Measurements from ENCODE around the gene NTRK3. TPM values are rescaled to one million over a fixed set of nuclear protein-coding genes. Genes with fewer than 3 reads are reported as not detected.
A peak's percentile ranks its signal among the peaks of the same experiment; 100 is the strongest.

The NTRK3 gene
- total and polyA plus RNA-seq, 2 experiments from 2014 or later: not detected

DNA sequence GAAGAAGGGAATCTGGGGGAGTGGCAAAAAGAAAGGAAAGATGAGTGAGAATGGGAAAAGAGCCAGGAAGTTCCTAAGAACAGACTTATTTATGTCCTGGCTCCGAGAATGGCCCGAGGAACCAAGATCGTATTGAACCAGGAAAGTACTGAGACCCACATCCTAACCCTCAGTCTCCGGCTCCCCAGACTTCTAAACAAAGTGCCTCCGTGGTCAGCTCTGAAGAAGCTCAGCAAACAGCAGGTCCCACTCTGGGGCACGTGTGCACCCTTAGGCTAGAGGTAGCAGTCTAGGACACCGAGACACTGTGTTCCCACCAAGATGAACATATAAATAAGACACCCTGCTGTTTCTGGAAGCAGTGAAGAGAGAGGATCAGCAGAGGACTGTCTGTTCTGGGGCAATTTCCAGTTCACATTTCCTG is 307.4 kb downstream of the NTRK3 start:
- no peaks in the 10 kb centered on the region for H3K79me2 ChIP-seq (ENCODE audit: insufficient read depth)
- H3K4me3 ChIP-seq: no peak overlapping the region
- H3K27me3 ChIP-seq (replicated peaks; ENCODE audit: insufficient read depth): no peaks in the 10 kb centered on the region; the same call in 1 of the 2 replicates
- H3K4me2 ChIP-seq (ENCODE audit: unreplicated experiment): no peak overlapping the region
- no peaks in the 10 kb centered on the region for H3K9me3 ChIP-seq (ENCODE audit: low read depth)
- H4K20me1 ChIP-seq (ENCODE audit: insufficient read depth): no peaks in the 10 kb centered on the region
- DNase-seq: no peak
- H3K4me1 ChIP-seq (ENCODE audit: insufficient read depth): no peaks in the 10 kb centered on the region
- no peak overlapping the region for H3K9ac ChIP-seq
- 12% methylated on average over 7 of the region's 7 CpGs for WGBS, 2 experiments (ENCODE audit: low coverage in 1 of 2, low lambda C conversion rate in 2 of 2, missing lambda C conversion rate in 2 of 2)
- no peak for TF ChIP-seq EZH2phosphoT487 (IDR thresholded peaks at IDR 0.05; ENCODE audit: insufficient read depth, low read depth)
- no peak for TF ChIP-seq EZH2 (IDR thresholded peaks at IDR 0.05; ENCODE audit: insufficient read depth, poor library complexity, severe bottlenecking)
- no peak overlapping the region for H2AFZ ChIP-seq
- H3K9me2 ChIP-seq (ENCODE audit: insufficient read depth): no peaks in the 10 kb centered on the region
- no peaks in the 10 kb centered on the region for H3F3A ChIP-seq (ENCODE audit: insufficient read depth)
- H3K36me3 ChIP-seq (ENCODE audit: low read depth): no peaks in the 10 kb centered on the region
- in situ Hi-C loops (cut with MboI): no loop called here
- H3K27ac ChIP-seq: no peak overlapping the region

- H3K9ac ChIP-seq: no peak overlapping the region
- H3K4me3 ChIP-seq: no peak overlapping the region
- H4K20me1 ChIP-seq (ENCODE audit: insufficient read depth): no peaks in the 10 kb centered on the region
- no peak overlapping the region for H3K27ac ChIP-seq
- H2AFZ ChIP-seq: no peak overlapping the region
- no peaks in the 10 kb centered on the region for H3K9me3 ChIP-seq (ENCODE audit: low read depth)
- TF ChIP-seq EZH2 (IDR thresholded peaks at IDR 0.05; ENCODE audit: insufficient read depth, poor library complexity, severe bottlenecking) (no peak), EZH2phosphoT487 (IDR thresholded peaks at IDR 0.05; ENCODE audit: insufficient read depth, low read depth) (no peak)
- H3F3A ChIP-seq (ENCODE audit: insufficient read depth): no peaks in the 10 kb centered on the region
- no peaks in the 10 kb centered on the region for H3K36me3 ChIP-seq (ENCODE audit: low read depth)
- 26 to 31% methylated on average over 3 of the region's 3 CpGs for WGBS, 2 experiments (ENCODE audit: low coverage in 1 of 2, low lambda C conversion rate in 2 of 2, missing lambda C conversion rate in 2 of 2)
- H3K4me2 ChIP-seq (ENCODE audit: unreplicated experiment): no peak overlapping the region
- H3K27me3 ChIP-seq (replicated peaks; ENCODE audit: insufficient read depth): no peaks in the 10 kb centered on the region; the same call in 1 of the 2 replicates
- no peaks in the 10 kb centered on the region for H3K4me1 ChIP-seq (ENCODE audit: insufficient read depth)
- DNase-seq: no peak
- H3K79me2 ChIP-seq (ENCODE audit: insufficient read depth): no peaks in the 10 kb centered on the region
- in situ Hi-C loops (cut with MboI): no loop called here
- no peaks in the 10 kb centered on the region for H3K9me2 ChIP-seq (ENCODE audit: insufficient read depth)
Observed at GRCh38 chr15:87947560-87947959, 309.0 kb downstream of the NTRK3 start.

- DNase-seq: no peak
- Histone ChIP-seq H3K4me2 (ENCODE audit: unreplicated experiment) (no peak overlapping the region), H2AFZ (no peak overlapping the region), H3K27ac (no peak overlapping the region), H3K4me1 (ENCODE audit: insufficient read depth) (no peaks in the 10 kb centered on the region), H3K36me3 (ENCODE audit: low read depth) (no peaks in the 10 kb centered on the region), H3K9me2 (ENCODE audit: insufficient read depth) (no peaks in the 10 kb centered on the region), H3F3A (ENCODE audit: insufficient read depth) (no peaks in the 10 kb centered on the region), H3K9me3 (ENCODE audit: low read depth) (no peaks in the 10 kb centered on the region), H3K79me2 (ENCODE audit: insufficient read depth) (no peaks in the 10 kb centered on the region), H3K9ac (no peak overlapping the region), H4K20me1 (ENCODE audit: insufficient read depth) (no peaks in the 10 kb centered on the region), H3K4me3 (no peak overlapping the region), H3K27me3 (replicated peaks; ENCODE audit: insufficient read depth) (no peaks in the 10 kb centered on the region; the same call in 1 of the 2 replicates)
- WGBS, 2 experiments (ENCODE audit: low coverage in 1 of 2, low lambda C conversion rate in 2 of 2, missing lambda C conversion rate in 2 of 2): 55 to 56% methylated on average over 3 of the region's 3 CpGs
- no peak for TF ChIP-seq EZH2 (IDR thresholded peaks at IDR 0.05; ENCODE audit: insufficient read depth, poor library complexity, severe bottlenecking)
- TF ChIP-seq EZH2phosphoT487 (IDR thresholded peaks at IDR 0.05; ENCODE audit: insufficient read depth, low read depth): no peak
- in situ Hi-C loops (cut with MboI): no loop called here
Observed at GRCh38 chr15:87945246-87945645, 311.3 kb downstream of the NTRK3 start.

DNA sequence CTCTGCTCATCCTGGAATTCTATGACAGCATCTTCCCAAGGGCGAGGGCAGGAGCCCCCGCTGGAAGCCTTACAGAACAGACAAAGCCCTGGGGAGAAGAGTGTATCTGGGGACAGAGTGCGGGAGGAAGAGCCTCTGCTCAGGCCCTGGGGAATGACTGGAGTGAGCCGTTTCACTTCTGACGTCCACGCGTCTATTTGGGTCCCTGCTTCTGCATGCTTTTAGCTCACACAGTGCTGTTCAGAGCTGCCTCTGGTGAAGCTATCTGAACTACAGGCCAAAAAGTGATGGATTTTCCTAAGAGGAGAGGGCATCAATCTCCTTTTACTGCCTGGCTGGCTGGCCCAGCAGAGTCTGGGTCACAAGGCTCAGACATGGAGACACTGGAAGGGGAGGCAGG is 311.8 kb downstream of the NTRK3 start:
- H3F3A ChIP-seq (ENCODE audit: insufficient read depth): no peaks in the 10 kb centered on the region
- no peaks in the 10 kb centered on the region for H3K4me1 ChIP-seq (ENCODE audit: insufficient read depth)
- no peak overlapping the region for H2AFZ ChIP-seq
- no peaks in the 10 kb centered on the region for H3K36me3 ChIP-seq (ENCODE audit: low read depth)
- no peaks in the 10 kb centered on the region for H3K9me2 ChIP-seq (ENCODE audit: insufficient read depth)
- H4K20me1 ChIP-seq (ENCODE audit: insufficient read depth): no peaks in the 10 kb centered on the region
- WGBS, 2 experiments (ENCODE audit: low coverage in 1 of 2, low lambda C conversion rate in 2 of 2, missing lambda C conversion rate in 2 of 2): 63 to 75% methylated on average over 6 to 7 of the region's 7 CpGs
- no peaks in the 10 kb centered on the region for H3K9me3 ChIP-seq (ENCODE audit: low read depth)
- H3K79me2 ChIP-seq (ENCODE audit: insufficient read depth): no peaks in the 10 kb centered on the region
- no peak overlapping the region for H3K4me3 ChIP-seq
- H3K27me3 ChIP-seq (replicated peaks; ENCODE audit: insufficient read depth): no peaks in the 10 kb centered on the region; the same call in 1 of the 2 replicates
- DNase-seq: no peak
- H3K27ac ChIP-seq: no peak overlapping the region
- TF ChIP-seq EZH2phosphoT487 (IDR thresholded peaks at IDR 0.05; ENCODE audit: insufficient read depth, low read depth) (no peak), EZH2 (IDR thresholded peaks at IDR 0.05; ENCODE audit: insufficient read depth, poor library complexity, severe bottlenecking) (no peak)
- in situ Hi-C loops (cut with MboI): no loop called here
- H3K9ac ChIP-seq: no peak overlapping the region
- no peak overlapping the region for H3K4me2 ChIP-seq (ENCODE audit: unreplicated experiment)

DNA sequence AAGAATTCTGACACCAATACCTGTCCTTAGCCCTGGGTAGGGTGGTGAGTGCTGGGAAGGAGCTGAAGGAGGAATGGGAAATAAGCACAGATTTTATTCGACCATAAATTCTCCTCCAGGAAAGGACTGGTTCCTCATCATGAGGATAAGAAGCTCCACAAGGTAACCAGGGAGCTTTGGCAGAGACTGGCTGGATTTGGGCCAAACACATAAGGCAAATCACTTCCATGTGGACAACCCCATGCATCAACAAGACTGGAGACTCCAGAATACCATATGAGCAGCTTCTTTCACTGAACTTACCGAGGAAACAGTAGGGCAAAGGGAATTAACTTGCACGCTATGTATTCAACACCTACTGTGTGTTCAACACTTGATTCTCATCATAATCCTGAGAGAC is 312.5 kb downstream of the NTRK3 start:
- H3K9me2 ChIP-seq (ENCODE audit: insufficient read depth): no peaks in the 10 kb centered on the region
- DNase-seq: peak; percentile 9
- no peaks in the 10 kb centered on the region for H3K9me3 ChIP-seq (ENCODE audit: low read depth)
- no peak overlapping the region for H3K27ac ChIP-seq
- TF ChIP-seq EZH2 (IDR thresholded peaks at IDR 0.05; ENCODE audit: insufficient read depth, poor library complexity, severe bottlenecking) (no peak), EZH2phosphoT487 (IDR thresholded peaks at IDR 0.05; ENCODE audit: insufficient read depth, low read depth) (no peak)
- in situ Hi-C loops (cut with MboI): no loop called here
- no peaks in the 10 kb centered on the region for H4K20me1 ChIP-seq (ENCODE audit: insufficient read depth)
- H3K27me3 ChIP-seq (replicated peaks; ENCODE audit: insufficient read depth): no peaks in the 10 kb centered on the region; the same call in 1 of the 2 replicates
- 19 to 24% methylated on average over 3 of the region's 3 CpGs for WGBS, 2 experiments (ENCODE audit: low coverage in 1 of 2, low lambda C conversion rate in 2 of 2, missing lambda C conversion rate in 2 of 2)
- H3K4me2 ChIP-seq (ENCODE audit: unreplicated experiment): no peak overlapping the region
- no peaks in the 10 kb centered on the region for H3K36me3 ChIP-seq (ENCODE audit: low read depth)
- H3K4me3 ChIP-seq: no peak overlapping the region
- no peaks in the 10 kb centered on the region for H3K79me2 ChIP-seq (ENCODE audit: insufficient read depth)
- H3K9ac ChIP-seq: no peak overlapping the region
- no peaks in the 10 kb centered on the region for H3K4me1 ChIP-seq (ENCODE audit: insufficient read depth)
- H3F3A ChIP-seq (ENCODE audit: insufficient read depth): no peaks in the 10 kb centered on the region
- no peak overlapping the region for H2AFZ ChIP-seq
